Astrocyte (in vitro differentiated cells and primary cell): ENCODE measurements around the gene TAAR1. TPM values are rescaled to one million over a fixed set of nuclear protein-coding genes. Genes with fewer than 3 reads are reported as not detected.

Experiments used
- DNase-seq: peaks from one replicate; pipeline ENCODE4 v3.0.0-alpha.2; 2010; ENCODE audit warnings: low read depth
- FAIRE-seq: peaks from 2 replicates; lab custom pipeline; 2011; peaks lifted over from hg19 to GRCh38; lab: Jason Lieb, UNC
- H2AFZ ChIP-seq: 2 replicates; pipeline ENCODE4 v1.6.0; 2012; ENCODE audit warnings: low read depth, low read length, inconsistent platforms
- H3K27ac ChIP-seq: 2 replicates; pipeline ENCODE4 v1.5.1; 2011; ENCODE audit warnings: low read depth, low read length, inconsistent platforms
- H3K27me3 ChIP-seq: 2 replicates; pipeline ENCODE4 v1.6.0; 2011; ENCODE audit warnings: low read length, inconsistent platforms; ENCODE audit not compliant: insufficient read depth
- H3K36me3 ChIP-seq: 2 replicates; pipeline ENCODE4 v1.5.1; 2011; ENCODE audit warnings: low read length, inconsistent platforms; ENCODE audit not compliant: insufficient read depth
- H3K4me1 ChIP-seq: 2 replicates; pipeline ENCODE4 v1.5.1; 2011; ENCODE audit warnings: low read length, inconsistent platforms; ENCODE audit not compliant: insufficient read depth
- H3K4me2 ChIP-seq: 2 replicates; pipeline ENCODE4 v1.6.0; 2012; ENCODE audit warnings: low read length, inconsistent platforms
- H3K4me3 ChIP-seq: 2 replicates; pipeline ENCODE4 v1.5.1; 2011; ENCODE audit warnings: low read depth, mild to moderate bottlenecking, low read length, inconsistent platforms; ENCODE audit not compliant: insufficient read depth
- H3K79me2 ChIP-seq: 2 replicates; pipeline ENCODE4 v1.6.0; 2012; ENCODE audit warnings: mild to moderate bottlenecking, low read length, inconsistent platforms; ENCODE audit not compliant: insufficient read depth
- H3K9ac ChIP-seq: 2 replicates; pipeline ENCODE4 v1.6.0; 2012; ENCODE audit warnings: mild to moderate bottlenecking, low read length, inconsistent platforms
- H3K9me3 ChIP-seq: 2 replicates; pipeline ENCODE4 v1.5.1; 2012; ENCODE audit warnings: low read depth, mild to moderate bottlenecking, low read length, inconsistent platforms; ENCODE audit not compliant: insufficient read depth
- H4K20me1 ChIP-seq: 2 replicates; pipeline ENCODE4 v1.6.0; 2012; ENCODE audit warnings: low read length, inconsistent platforms; ENCODE audit not compliant: insufficient read depth
- H3K27ac Mint-ChIP-seq: one replicate; pipeline ENCODE4 v1.8.0; 2021; ENCODE audit warnings: mild to moderate bottlenecking, mixed read lengths; ENCODE audit not compliant: unreplicated experiment
- H3K27me3 Mint-ChIP-seq: one replicate; pipeline ENCODE4 v1.8.0; 2021; ENCODE audit warnings: low read depth, mixed read lengths; ENCODE audit not compliant: unreplicated experiment
- H3K36me3 Mint-ChIP-seq: one replicate; pipeline ENCODE4 v1.8.0; 2021; ENCODE audit warnings: low read depth, mixed read lengths; ENCODE audit not compliant: unreplicated experiment
- H3K4me1 Mint-ChIP-seq: one replicate; pipeline ENCODE4 v1.8.0; 2021; ENCODE audit warnings: low read depth, mixed read lengths; ENCODE audit not compliant: unreplicated experiment
- H3K4me3 Mint-ChIP-seq: one replicate; pipeline ENCODE4 v1.8.0; 2021; ENCODE audit warnings: mild to moderate bottlenecking, moderate library complexity, mixed read lengths; ENCODE audit not compliant: unreplicated experiment
- H3K9me3 Mint-ChIP-seq: one replicate; pipeline ENCODE4 v1.8.0; 2021; ENCODE audit warnings: mild to moderate bottlenecking, mixed read lengths; ENCODE audit not compliant: unreplicated experiment
- EZH2 ChIP-seq: IDR thresholded peaks from 2 replicates; pipeline ENCODE4 v1.6.1; 2012; ENCODE audit warnings: mild to moderate bottlenecking, low read length, inconsistent platforms; ENCODE audit not compliant: insufficient read depth
- total RNA-seq: library from RNA; stranded (reverse); gene quantifications from 2 replicates; pipeline ENCODE4 v1.2.1, GENCODE V29; 2021
- TF ChIP-seq, protein P1 (sequence below): IDR thresholded peaks from 2 replicates; pipeline ENCODE4 v1.5.1; 2011; ENCODE audit warnings: low read depth, mild to moderate bottlenecking, inconsistent platforms, low read length, moderate library complexity; ENCODE audit not compliant: insufficient read depth

Gene TAAR1
- total RNA-seq, 1 donor from 2014 or later: not detected

DNA sequence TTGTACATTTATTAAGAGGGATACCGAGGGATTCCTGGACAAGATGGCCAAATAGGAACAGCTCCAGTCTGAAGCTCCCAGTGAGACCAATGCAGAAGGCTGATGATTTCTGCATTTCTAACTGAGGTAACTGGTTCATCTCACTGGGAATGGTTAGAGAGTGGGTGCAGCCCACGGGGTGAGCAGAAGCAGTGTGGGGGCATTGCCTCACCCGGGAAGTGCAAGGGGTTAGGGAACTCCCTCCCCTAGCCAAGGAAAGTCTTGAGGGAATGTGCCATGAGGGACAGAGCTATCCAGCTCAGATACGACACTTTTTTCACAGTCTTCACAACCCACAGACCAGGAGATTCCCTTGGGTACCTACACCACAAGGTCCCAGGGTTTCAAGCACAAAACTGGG is 24.2 kb downstream of the TAAR1 start:
- Mint-ChIP-seq H3K36me3 (no peaks in the 10 kb centered on the region), H3K27me3 (no peaks in the 10 kb centered on the region), H3K27ac (no peak overlapping the region), H3K4me1 (no peaks in the 10 kb centered on the region), H3K9me3 (peaks cover 5% of the 10 kb centered on the region), H3K4me3 (no peak overlapping the region)
- H3K27ac ChIP-seq: no peak overlapping the region
- TF ChIP-seq, protein P1, sequence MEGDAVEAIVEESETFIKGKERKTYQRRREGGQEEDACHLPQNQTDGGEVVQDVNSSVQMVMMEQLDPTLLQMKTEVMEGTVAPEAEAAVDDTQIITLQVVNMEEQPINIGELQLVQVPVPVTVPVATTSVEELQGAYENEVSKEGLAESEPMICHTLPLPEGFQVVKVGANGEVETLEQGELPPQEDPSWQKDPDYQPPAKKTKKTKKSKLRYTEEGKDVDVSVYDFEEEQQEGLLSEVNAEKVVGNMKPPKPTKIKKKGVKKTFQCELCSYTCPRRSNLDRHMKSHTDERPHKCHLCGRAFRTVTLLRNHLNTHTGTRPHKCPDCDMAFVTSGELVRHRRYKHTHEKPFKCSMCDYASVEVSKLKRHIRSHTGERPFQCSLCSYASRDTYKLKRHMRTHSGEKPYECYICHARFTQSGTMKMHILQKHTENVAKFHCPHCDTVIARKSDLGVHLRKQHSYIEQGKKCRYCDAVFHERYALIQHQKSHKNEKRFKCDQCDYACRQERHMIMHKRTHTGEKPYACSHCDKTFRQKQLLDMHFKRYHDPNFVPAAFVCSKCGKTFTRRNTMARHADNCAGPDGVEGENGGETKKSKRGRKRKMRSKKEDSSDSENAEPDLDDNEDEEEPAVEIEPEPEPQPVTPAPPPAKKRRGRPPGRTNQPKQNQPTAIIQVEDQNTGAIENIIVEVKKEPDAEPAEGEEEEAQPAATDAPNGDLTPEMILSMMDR: no peak
- TF ChIP-seq EZH2: no peak
- H3K9ac ChIP-seq: no peak overlapping the region
- H4K20me1 ChIP-seq: no peaks in the 10 kb centered on the region
- H3K79me2 ChIP-seq: no peaks in the 10 kb centered on the region
- H3K9me3 ChIP-seq: no peaks in the 10 kb centered on the region
- DNase-seq: no peak
- peaks cover 6% of the 10 kb centered on the region for H3K27me3 ChIP-seq
- no peak overlapping the region for H2AFZ ChIP-seq
- H3K4me1 ChIP-seq: no peaks in the 10 kb centered on the region
- H3K4me2 ChIP-seq: no peak overlapping the region
- no peak overlapping the region for H3K4me3 ChIP-seq
- H3K36me3 ChIP-seq: no peaks in the 10 kb centered on the region
- no peak for FAIRE-seq

DNA sequence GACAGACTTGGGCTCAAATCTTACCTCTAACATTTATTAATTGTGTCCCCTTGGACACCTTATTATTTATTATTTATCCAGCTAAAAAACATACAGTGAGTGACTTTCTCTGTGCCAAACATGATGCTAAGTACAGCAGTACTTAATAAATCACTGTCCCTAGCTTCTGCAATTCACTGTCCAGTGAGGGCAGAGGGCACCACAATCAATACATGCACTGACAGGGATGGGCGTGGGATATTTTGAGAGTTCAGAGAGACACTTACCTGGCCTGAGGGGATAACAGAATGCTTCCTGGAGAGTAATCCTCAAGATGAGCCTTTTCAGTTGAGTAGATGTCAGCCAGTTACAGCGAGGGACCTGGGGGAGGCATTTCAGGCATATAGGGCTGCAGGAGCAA is 25.6 kb downstream of the TAAR1 start:
- DNase-seq (no peak), FAIRE-seq (no peak)
- Mint-ChIP-seq H3K36me3 (no peaks in the 10 kb centered on the region), H3K27me3 (no peaks in the 10 kb centered on the region), H3K27ac (no peak overlapping the region), H3K9me3 (peaks cover 8% of the 10 kb centered on the region), H3K4me1 (no peaks in the 10 kb centered on the region), H3K4me3 (no peak overlapping the region)
- no peak overlapping the region for H3K4me2 ChIP-seq
- no peak overlapping the region for H2AFZ ChIP-seq
- H3K9me3 ChIP-seq: no peaks in the 10 kb centered on the region
- no peaks in the 10 kb centered on the region for H4K20me1 ChIP-seq
- H3K79me2 ChIP-seq: no peaks in the 10 kb centered on the region
- no peaks in the 10 kb centered on the region for H3K36me3 ChIP-seq
- TF ChIP-seq, protein P1: no peak
- TF ChIP-seq EZH2: no peak
- H3K9ac ChIP-seq: no peak overlapping the region
- H3K27me3 ChIP-seq: peaks cover 6% of the 10 kb centered on the region
- no peak overlapping the region for H3K4me3 ChIP-seq
- no peaks in the 10 kb centered on the region for H3K4me1 ChIP-seq
- H3K27ac ChIP-seq: no peak overlapping the region

DNA sequence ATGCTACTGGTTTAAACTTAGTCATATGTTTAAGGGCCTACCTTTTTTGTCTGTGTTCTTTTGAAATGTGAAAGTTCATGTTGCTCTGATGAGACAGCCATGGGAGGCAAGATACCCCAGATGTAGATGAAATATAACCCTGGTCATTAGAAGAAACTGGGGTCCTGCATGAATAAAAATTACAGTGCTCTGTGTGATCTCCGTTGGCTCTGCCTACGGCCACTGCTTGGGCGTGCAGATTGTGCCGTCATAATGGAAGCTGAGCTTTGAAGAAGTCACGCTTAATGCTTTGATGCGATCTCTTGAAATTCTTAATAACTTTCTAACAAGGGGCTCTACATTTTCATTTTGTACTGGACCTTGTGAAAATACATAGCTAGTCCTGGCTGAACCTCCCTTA is 34.8 kb downstream of the TAAR1 start, which contains the start of gene TAAR2:
TSS of gene TAAR2 (minus strand) at position 101 of the 400 bp plus-strand sequence. CDS start at position 101, 0 bp downstream.
- no peaks in the 10 kb centered on the region for H3K27me3 Mint-ChIP-seq
- no peak within 1 kb of the TSS for H3K27ac Mint-ChIP-seq
- no peak within 1 kb of the TSS for H2AFZ ChIP-seq
- no peaks in the 10 kb centered on the region for H3K36me3 Mint-ChIP-seq
- H3K4me3 Mint-ChIP-seq: no peak within 1 kb of the TSS
- H3K9me3 Mint-ChIP-seq: peaks cover 9% of the 10 kb centered on the region
- TF ChIP-seq EZH2: no peak
- TF ChIP-seq, protein P1: no peak
- H3K4me3 ChIP-seq: no peak within 1 kb of the TSS
- no peaks in the 10 kb centered on the region for H3K9me3 ChIP-seq
- H3K9ac ChIP-seq: no peak within 1 kb of the TSS
- H3K4me2 ChIP-seq: no peak within 1 kb of the TSS
- DNase-seq (no peak), FAIRE-seq (no peak)
- no peaks in the 10 kb centered on the region for H3K79me2 ChIP-seq
- H3K27ac ChIP-seq: no peak within 1 kb of the TSS
- no peaks in the 10 kb centered on the region for H3K4me1 ChIP-seq
- no peaks in the 10 kb centered on the region for H4K20me1 ChIP-seq
- H3K4me1 Mint-ChIP-seq: no peaks in the 10 kb centered on the region
- no peaks in the 10 kb centered on the region for H3K36me3 ChIP-seq
- H3K27me3 ChIP-seq: no peaks in the 10 kb centered on the region
